OCI-LY7 (cell line): Measurements from ENCODE around the gene CACTIN. TPM values are rescaled to one million over a fixed set of nuclear protein-coding genes. Genes with fewer than 3 reads are reported as not detected.

Source experiments
- BruUV-seq: library from RNA; stranded (reverse); fragments of 400-500 nt; replicated peaks from 2 replicates; lab custom pipeline; 2021; lab: Mats Ljungman, UMichigan
- CTCF ChIA-PET: fragments of 300-600 bp; sonication (Branson Sonifier 250); formaldehyde crosslinking; loops from one replicate; lab custom pipeline; 2022; ENCODE audit warnings: antibody characterized with exemption; ENCODE audit not compliant: unreplicated experiment; lab: Charles Lee
- POLR2A ChIA-PET: fragments of 300-600 bp; sonication (Branson Sonifier 250); formaldehyde crosslinking; loops from one replicate; lab custom pipeline; 2022; ENCODE audit warnings: antibody characterized with exemption; lab: Charles Lee
- DNase-seq: peaks from one replicate; pipeline ENCODE4 v3.0.0-alpha.2; 2015; ENCODE audit warnings: low spot score
- H2AFZ ChIP-seq: fragments of 200-600 bp; sonication (generic), shearing (Covaris generic); 2 replicates; pipeline ENCODE4 v1.6.1; 2014; ENCODE audit warnings: mild to moderate bottlenecking, antibody characterized with exemption, low read length, moderate library complexity
- H3K27ac ChIP-seq: fragments of 200-600 bp; sonication (generic); 2 replicates; pipeline ENCODE4 v1.5.1; 2014; ENCODE audit warnings: mixed run types, low read depth, mild to moderate bottlenecking, moderate library complexity, low read length, inconsistent platforms; ENCODE audit not compliant: poor library complexity, severe bottlenecking
- H3K36me3 ChIP-seq: fragments of 200-600 bp; sonication (generic); 2 replicates; pipeline ENCODE4 v1.6.1; 2014; ENCODE audit warnings: mild to moderate bottlenecking, antibody characterized with exemption, low read length, moderate library complexity, mixed read lengths; ENCODE audit not compliant: insufficient read depth
- H3K4me1 ChIP-seq: fragments of 200-600 bp; sonication (generic); 2 replicates; pipeline ENCODE4 v1.5.1; 2014; ENCODE audit warnings: mild to moderate bottlenecking, low read length; ENCODE audit not compliant: insufficient read depth, poor library complexity, severe bottlenecking
- H3K4me2 ChIP-seq: fragments of 200-600 bp; sonication (generic); 2 replicates; pipeline ENCODE4 v1.6.1; 2014; ENCODE audit warnings: mild to moderate bottlenecking, low read length
- H3K4me3 ChIP-seq: fragments of 200-600 bp; sonication (generic); 2 replicates; pipeline ENCODE4 v1.5.1; 2014; ENCODE audit warnings: mild to moderate bottlenecking, low read depth, low read length; ENCODE audit not compliant: poor library complexity, severe bottlenecking
- H3K79me2 ChIP-seq: fragments of 200-600 bp; sonication (generic); 2 replicates; pipeline ENCODE4 v1.6.1; 2016; ENCODE audit warnings: low read depth, mild to moderate bottlenecking, low read length, moderate library complexity, mixed read lengths; ENCODE audit not compliant: insufficient read depth
- H3K9me2 ChIP-seq: fragments of 200-600 bp; sonication (generic); 2 replicates; pipeline ENCODE4 v1.6.1; 2016; ENCODE audit warnings: mild to moderate bottlenecking, low read length, mixed read lengths; ENCODE audit not compliant: insufficient read depth
- H3K9me3 ChIP-seq: fragments of 200-600 bp; sonication (generic); 2 replicates; pipeline ENCODE4 v1.6.1; 2014; ENCODE audit warnings: mild to moderate bottlenecking, mixed run types, low read length, mixed read lengths
- H4K20me1 ChIP-seq: fragments of 200-600 bp; sonication (generic); 2 replicates; pipeline ENCODE4 v1.6.1; 2014; ENCODE audit warnings: mild to moderate bottlenecking, antibody characterized with exemption, low read length, moderate library complexity, mixed read lengths; ENCODE audit not compliant: insufficient read depth
- CTCF ChIP-seq: fragments of 200-600 bp; sonication (generic); conservative IDR thresholded peaks from 2 replicates; pipeline ENCODE4 v1.5.1; 2014; ENCODE audit warnings: mild to moderate bottlenecking, antibody characterized with exemption, low read length, moderate library complexity, mixed read lengths
- EZH2phosphoT487 ChIP-seq: fragments of 200-600 bp; sonication (generic); IDR thresholded peaks from 2 replicates; pipeline ENCODE4 v1.6.1; 2018; ENCODE audit warnings: low read depth, borderline replicate concordance, mild to moderate bottlenecking, mixed run types, antibody characterized with exemption, low read length, moderate library complexity, mixed read lengths
- intact Hi-C: fragments of 100-400 bp; cut with micrococcal nuclease; formaldehyde crosslinking; loops from one replicate; pipeline ENCODE4 v1.10.0; 2022; ENCODE audit not compliant: unreplicated experiment
- small RNA-seq: library from RNA; depleted of rRNA; stranded (forward); fragments of <200 nt; gene quantifications from one replicate; pipeline ENCODE3, GENCODE V24; 2014
- total RNA-seq, 2 experiments: library from RNA; depleted of rRNA in 1 of 2; stranded (reverse); fragments of >200 nt in 1 of 2; shearing (Covaris generic) in 1 of 2; gene quantifications; 2 replicates each; pipeline ENCODE4 v1.2.3, GENCODE V29; 2014 to 2022

Gene CACTIN
- total RNA-seq, 2 experiments from 2014 or later, result 34.2 to 35.9 TPM

- POLR2A ChIA-PET, result no interaction called here
- Histone ChIP-seq H3K4me1 (peaks cover 12% of the 10 kb centered on the region), H3K4me2 (no peak overlapping the region), H2AFZ (no peak overlapping the region), H4K20me1 (no peaks in the 10 kb centered on the region), H3K4me3 (no peak overlapping the region), H3K79me2 (no peaks in the 10 kb centered on the region), H3K27ac (no peak overlapping the region), H3K9me2 (no peaks in the 10 kb centered on the region), H3K9me3 (no peaks in the 10 kb centered on the region), H3K36me3 (no peaks in the 10 kb centered on the region)
- DNase-seq, result no peak
- BruUV-seq, result no TSS peak
- intact Hi-C loops, result no loop called here
- CTCF ChIA-PET, result interaction anchor here (0.7 kb wide), 1 partner anchor 689 kb away, joined by 3 read pairs; no protein-coding TSS in a partner anchor
- TF ChIP-seq EZH2phosphoT487, result no peak
- TF ChIP-seq CTCF, result no peak
Observed at GRCh38 chr19:3565139-3565538, 61.5 kb downstream of the CACTIN start.

- H3K4me3 ChIP-seq, result no peak overlapping the region
- ChIA-PET POLR2A (interaction anchor here (0.6 kb wide), 1 partner anchor 10 kb away, joined by 4 read pairs; no protein-coding TSS in a partner anchor), CTCF (interaction anchor here (0.9 kb wide), 1 partner anchor 18 kb away, joined by 4 read pairs; no protein-coding TSS in a partner anchor)
- H3K36me3 ChIP-seq, result no peaks in the 10 kb centered on the region
- no peak for DNase-seq
- H3K79me2 ChIP-seq, result no peaks in the 10 kb centered on the region
- no peaks in the 10 kb centered on the region for H3K9me2 ChIP-seq
- H2AFZ ChIP-seq, result no peak overlapping the region
- peaks cover 23% of the 10 kb centered on the region for H3K4me1 ChIP-seq
- intact Hi-C loops, result no loop called here
- no peaks in the 10 kb centered on the region for H4K20me1 ChIP-seq
- H3K27ac ChIP-seq, result no peak overlapping the region
- BruUV-seq, result no TSS peak
- no peaks in the 10 kb centered on the region for H3K9me3 ChIP-seq
- H3K4me2 ChIP-seq, result no peak overlapping the region
- TF ChIP-seq EZH2phosphoT487, result no peak
- TF ChIP-seq CTCF, result no peak
Observed at GRCh38 chr19:3563709-3564524, 62.7 kb downstream of the CACTIN start.

Small RNA genes within 50 kb of the gene (small RNA-seq; reads per million reads assigned to genes)
- not detected for gene AC005786.1

Other genes with a start within 250 kb of the CACTIN start
- gene SMIM24, start 146.3 kb downstream of the CACTIN start, total RNA-seq (2014; rRNA removed; shearing (Covaris generic)), result 9.9 and 14.4 TPM in 2 replicates
- gene SMIM24, start 146.3 kb downstream of the CACTIN start, total RNA-seq (2022), result 6.8 and 11.3 TPM in 2 replicates
- not detected in 2 replicates for gene SMIM44, start 143.3 kb downstream of the CACTIN start, total RNA-seq (2014; rRNA removed; shearing (Covaris generic))
- not detected in 2 replicates for gene SMIM44, start 143.3 kb downstream of the CACTIN start, total RNA-seq (2022)
- gene DOHH, start 126.1 kb downstream of the CACTIN start, total RNA-seq (2014; rRNA removed; shearing (Covaris generic)), result 12.3 and 13.1 TPM in 2 replicates
- gene DOHH, start 126.1 kb downstream of the CACTIN start, total RNA-seq (2022), result 9.8 and 11.3 TPM in 2 replicates
- gene FZR1, start 120.5 kb downstream of the CACTIN start, total RNA-seq (2014; rRNA removed; shearing (Covaris generic)), result 39.8 and 61.2 TPM in 2 replicates
- gene FZR1, start 120.5 kb downstream of the CACTIN start, total RNA-seq (2022), result 65.3 and 67.9 TPM in 2 replicates
- 0.44 and 1.1 TPM in 2 replicates for gene TEKTIP1, start 87.6 kb downstream of the CACTIN start, total RNA-seq (2014; rRNA removed; shearing (Covaris generic))
- gene TEKTIP1, start 87.6 kb downstream of the CACTIN start, total RNA-seq (2022), result 7.0 and 9.7 TPM in 2 replicates
- 74.4 and 79.4 TPM in 2 replicates for gene MFSD12, start 69.2 kb downstream of the CACTIN start, total RNA-seq (2014; rRNA removed; shearing (Covaris generic))
- 72.6 and 78.8 TPM in 2 replicates for gene MFSD12, start 69.2 kb downstream of the CACTIN start, total RNA-seq (2022)
- gene HMG20B, start 53.8 kb downstream of the CACTIN start, total RNA-seq (2014; rRNA removed; shearing (Covaris generic)), result 105 and 119 TPM in 2 replicates
- gene HMG20B, start 53.8 kb downstream of the CACTIN start, total RNA-seq (2022), result 91.0 and 108 TPM in 2 replicates
- gene GIPC3, start 41.3 kb downstream of the CACTIN start, total RNA-seq (2014; rRNA removed; shearing (Covaris generic)), result not detected in 2 replicates
- not detected in 2 replicates for gene GIPC3, start 41.3 kb downstream of the CACTIN start, total RNA-seq (2022)
- gene TBXA2R, start 19.9 kb downstream of the CACTIN start, total RNA-seq (2014; rRNA removed; shearing (Covaris generic)), result not detected in 2 replicates
- gene TBXA2R, start 19.9 kb downstream of the CACTIN start, total RNA-seq (2022), result not detected in 2 replicates
- gene PIP5K1C, start 73.7 kb upstream of the CACTIN start, total RNA-seq (2014; rRNA removed; shearing (Covaris generic)), result 6.3 and 7.6 TPM in 2 replicates
- 13.7 and 15.1 TPM in 2 replicates for gene PIP5K1C, start 73.7 kb upstream of the CACTIN start, total RNA-seq (2022)
- gene TJP3, start 81.6 kb upstream of the CACTIN start, total RNA-seq (2014; rRNA removed; shearing (Covaris generic)), result 0.69 and 1.8 TPM in 2 replicates
- gene TJP3, start 81.6 kb upstream of the CACTIN start, total RNA-seq (2022), result 1.8 and 2.3 TPM in 2 replicates
- gene APBA3, start 134.9 kb upstream of the CACTIN start, total RNA-seq (2014; rRNA removed; shearing (Covaris generic)), result 34.7 and 40.4 TPM in 2 replicates
- 25.1 and 28.7 TPM in 2 replicates for gene APBA3, start 134.9 kb upstream of the CACTIN start, total RNA-seq (2022)
- gene MRPL54, start 135.9 kb upstream of the CACTIN start, total RNA-seq (2014; rRNA removed; shearing (Covaris generic)), result 88.7 and 93.1 TPM in 2 replicates
- gene MRPL54, start 135.9 kb upstream of the CACTIN start, total RNA-seq (2022), result 60.4 and 66.6 TPM in 2 replicates
- not detected in 2 replicates for gene RAX2, start 145.4 kb upstream of the CACTIN start, total RNA-seq (2014; rRNA removed; shearing (Covaris generic))
- not detected in 2 replicates for gene RAX2, start 145.4 kb upstream of the CACTIN start, total RNA-seq (2022)
- not detected in 2 replicates for gene MATK, start 159.6 kb upstream of the CACTIN start, total RNA-seq (2014; rRNA removed; shearing (Covaris generic))
- not detected in 2 replicates for gene MATK, start 159.6 kb upstream of the CACTIN start, total RNA-seq (2022)
- not detected in 2 replicates for gene ZFR2, start 242.2 kb upstream of the CACTIN start, total RNA-seq (2014; rRNA removed; shearing (Covaris generic))
- not detected in 2 replicates for gene ZFR2, start 242.2 kb upstream of the CACTIN start, total RNA-seq (2022)